GM18498 (cell line): ENCODE measurements around the gene MRPS15.

Experiments used
- ATAC-seq: cut with Tn5 transposase; IDR thresholded peaks from one replicate; pipeline ENCODE4 v1.9.1; 2021; ENCODE audit warnings: mild to moderate bottlenecking, moderate library complexity; ENCODE audit not compliant: unreplicated experiment

MRPS15 gene

GRCh38 chr1:36421649-36422048 is 42.5 kb downstream of the MRPS15 start:
- ATAC-seq: no peak

DNA sequence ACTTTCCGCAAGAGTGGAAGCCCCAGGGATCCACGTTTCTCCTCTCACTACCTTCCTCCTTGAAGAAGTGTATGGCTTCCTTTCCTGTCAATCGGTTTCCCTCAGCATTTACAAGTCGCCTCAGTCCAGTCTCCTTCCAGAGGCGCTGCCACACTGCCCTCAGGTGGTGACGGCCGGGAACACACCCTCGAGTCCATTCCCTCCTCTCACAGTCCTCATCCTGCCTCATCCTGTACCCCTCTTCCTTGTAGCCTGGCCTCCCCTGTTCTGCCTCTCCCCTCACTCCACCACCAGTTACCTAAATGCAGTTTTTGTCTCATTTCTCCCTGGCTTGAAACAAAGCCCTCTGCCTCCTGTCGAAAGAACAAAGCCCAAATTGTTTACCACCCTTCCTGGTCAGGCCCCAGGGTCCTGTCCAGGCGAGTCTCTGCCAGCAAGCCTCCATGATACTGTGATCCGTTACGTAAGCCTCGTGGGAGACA is 43.3 kb downstream of the MRPS15 start:
- ATAC-seq: no peak

GRCh38 chr1:36420409-36420808 is 43.8 kb downstream of the MRPS15 start:
- no peak for ATAC-seq

DNA sequence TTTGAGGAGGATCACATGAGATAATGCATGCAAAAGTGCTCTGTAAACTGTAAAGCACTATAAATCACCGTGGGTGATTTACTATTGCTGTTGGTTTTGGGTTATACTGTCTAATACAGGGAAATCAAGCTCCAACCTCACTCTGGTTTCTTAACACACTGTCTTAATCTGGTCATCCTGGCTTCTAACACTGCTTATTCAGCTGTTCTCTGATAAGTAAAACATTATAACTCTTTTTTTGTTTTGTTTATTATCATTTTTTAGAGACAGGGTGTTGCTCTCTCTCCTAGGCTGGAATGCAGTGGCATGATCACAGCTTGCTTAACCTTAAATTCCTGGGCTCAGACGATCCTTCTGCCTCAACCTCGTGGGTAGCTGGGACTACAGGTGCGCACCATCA is 44.6 kb downstream of the MRPS15 start:
- no peak for ATAC-seq

GRCh38 chr1:36419140-36419539 is 45.0 kb downstream of the MRPS15 start:
- no peak for ATAC-seq

- no peak for ATAC-seq
These were observed 46.3 kb downstream of the MRPS15 start for GRCh38 chr1:36417931-36418330.

- no peak for ATAC-seq
These were observed 48.4 kb downstream of the MRPS15 start for GRCh38 chr1:36415661-36416326.

GRCh38 chr1:36414384-36414783 is 49.8 kb downstream of the MRPS15 start:
- ATAC-seq: no peak

DNA sequence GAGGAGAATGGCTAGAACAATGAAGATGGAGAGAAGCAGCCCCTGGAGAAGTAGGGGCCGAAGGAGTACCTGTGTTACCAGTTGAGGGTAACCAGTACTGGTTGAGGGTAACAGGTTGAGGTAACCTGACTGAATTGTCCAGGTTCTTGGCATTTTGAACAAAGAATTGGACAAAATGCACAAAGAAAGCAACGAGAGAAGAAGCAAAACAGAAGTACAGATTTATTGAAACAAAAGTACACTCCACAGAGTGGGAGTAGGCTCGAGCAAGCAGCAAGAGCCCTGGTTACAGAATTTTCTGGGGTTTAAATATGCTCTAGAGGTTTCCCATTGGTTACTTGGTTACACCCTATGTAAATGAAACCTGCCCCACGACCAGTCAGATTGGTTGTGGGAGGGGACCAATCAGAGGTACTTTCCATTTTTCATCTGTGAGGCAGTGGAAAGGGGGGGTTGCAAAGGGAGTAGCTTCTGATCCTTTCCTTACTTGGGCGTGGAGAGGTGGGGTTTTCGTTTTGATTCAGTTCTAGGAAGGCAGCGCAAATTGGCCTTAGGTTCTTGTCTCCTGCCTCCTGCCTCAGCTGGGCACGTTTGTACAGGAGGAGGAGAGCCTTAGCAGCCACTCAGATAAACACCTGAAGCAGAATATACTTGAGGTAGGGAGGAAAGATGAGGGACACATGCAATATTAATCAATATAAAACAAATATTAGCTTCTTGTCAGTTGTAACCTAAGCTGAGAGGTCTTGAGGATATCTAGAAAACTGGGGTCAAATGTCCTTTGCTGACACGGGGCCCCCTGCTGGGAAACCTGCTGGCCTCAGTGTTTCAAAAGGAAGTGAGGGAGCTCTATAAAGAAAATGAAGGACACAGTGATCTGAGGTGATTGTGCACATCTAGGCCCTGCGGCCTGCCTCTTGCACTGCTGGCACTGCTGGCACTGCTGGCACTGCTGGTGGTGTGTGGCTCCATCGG is 52.2 kb downstream of the MRPS15 start:
- ATAC-seq: no peak

- no peak for ATAC-seq
These were observed 55.7 kb downstream of the MRPS15 start for GRCh38 chr1:36408479-36408878.

DNA sequence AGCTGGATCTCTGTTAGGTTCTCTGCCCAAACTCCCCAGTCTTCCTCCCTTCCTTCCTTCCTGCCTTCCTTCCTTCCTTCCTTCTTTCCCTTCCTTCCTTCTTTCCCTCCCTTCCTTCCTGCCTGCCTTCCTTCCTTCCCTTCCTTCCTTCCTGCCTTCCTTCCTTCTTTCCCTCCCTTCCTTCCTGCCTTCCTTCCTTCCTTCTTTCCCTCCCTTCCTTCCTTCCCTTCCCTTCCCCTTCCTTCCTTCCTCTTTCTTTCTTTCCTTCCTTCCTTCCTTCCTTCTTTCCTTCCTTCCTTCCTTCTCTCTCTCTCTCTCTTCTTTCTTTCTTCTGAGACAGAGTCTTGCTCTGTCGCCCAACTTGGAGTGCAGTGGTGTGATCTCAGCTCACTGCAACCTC is 57.7 kb downstream of the MRPS15 start:
- ATAC-seq: no peak
